Thyroid gland (tissue), 4 donors: Measurements from ENCODE around the gene NUP98. TPM values are rescaled to one million over a fixed set of nuclear protein-coding genes. Genes with fewer than 3 reads are reported as not detected.
A peak's percentile ranks its signal among the peaks of the same experiment; 100 is the strongest.

Experiments used
- DNase-seq, 2 donors: peaks; one replicate each; pipeline ENCODE4 v3.0.0-alpha.2; 2019
- H3K27ac ChIP-seq, 3 donors: fragments of 200-600 bp; sonication (generic); 1 replicate in 2 of 3; 2 replicates in 1 of 3; pipeline ENCODE4 v1.5.1; 2016 to 2019; ENCODE audit warnings: mild to moderate bottlenecking in 1 of 3, moderate library complexity in 1 of 3
- H3K27me3 ChIP-seq: fragments of 200-600 bp; sonication (generic); one replicate; pipeline ENCODE4 v1.5.1; 2019
- H3K36me3 ChIP-seq, 2 donors: fragments of 200-600 bp; sonication (generic); one replicate each; pipeline ENCODE4 v1.5.1; 2016 to 2019
- H3K4me1 ChIP-seq, 2 donors: fragments of 200-600 bp; sonication (generic); one replicate each; pipeline ENCODE4 v1.5.1; 2017 to 2019
- H3K4me3 ChIP-seq, 3 donors: fragments of 200-600 bp; sonication (generic); replicated peaks in 1 of 3; 1 replicate in 2 of 3; 2 replicates in 1 of 3; pipeline ENCODE4 v1.5.1; 2016; ENCODE audit warnings: mild to moderate bottlenecking in 1 of 3
- H3K9me3 ChIP-seq: fragments of 200-600 bp; sonication (generic); one replicate; pipeline ENCODE4 v1.5.1; 2017
- POLR2A ChIP-seq, 2 donors: fragments of 450-650 bp; IDR thresholded peaks; one replicate each; pipeline ENCODE4 v1.6.1; 2017; ENCODE audit warnings: antibody characterized with exemption in 2 of 2, mild to moderate bottlenecking in 2 of 2, moderate library complexity in 1 of 2
- WGBS, 2 donors: methylation state at CpG; one replicate each; pipeline ENCODE4 v1.1.5; 2017; 5-methylcytosine and 5-hydroxymethylcytosine counted together
- intact Hi-C: fragments of 100-400 bp; cut with DNase I; formaldehyde crosslinking; loops from one replicate; pipeline ENCODE4 v1.15.1; 2023
- total RNA-seq, 4 donors: library from RNA; depleted of rRNA; stranded (reverse); fragments of >200 nt; gene quantifications; one replicate each; pipeline ENCODE4 v1.2.3, GENCODE V29; 2016
- TF ChIP-seq, protein P1 (sequence below), 6 experiments: fragments of 200-600 bp in 3 of 6; fragments of 450-650 bp in 3 of 6; sonication (generic) in 3 of 6; IDR thresholded peaks; one replicate each; pipeline ENCODE4 v1.5.1; 2016 to 2019; ENCODE audit warnings: antibody characterized with exemption in 6 of 6, mild to moderate bottlenecking in 2 of 6, inconsistent platforms in 1 of 6, moderate library complexity in 1 of 6

NUP98 gene
- total RNA-seq, 4 donors from 2014 or later, result 117 to 188 (median 160) TPM

- Histone ChIP-seq H3K27me3 (no peaks in the 10 kb centered on the region), H3K9me3 (no peaks in the 10 kb centered on the region), H3K36me3 (no peaks in the 10 kb centered on the region), H3K4me3 (peak overlapping the region; percentile 69 to 99 (median 74)), H3K4me1 (peaks cover 0 to 16% of the 10 kb centered on the region in 2 donors), H3K27ac (peak overlapping the region; percentile 96 to 99 (median 97))
- DNase-seq, result peak; percentile 83
- TF ChIP-seq, protein P1, sequence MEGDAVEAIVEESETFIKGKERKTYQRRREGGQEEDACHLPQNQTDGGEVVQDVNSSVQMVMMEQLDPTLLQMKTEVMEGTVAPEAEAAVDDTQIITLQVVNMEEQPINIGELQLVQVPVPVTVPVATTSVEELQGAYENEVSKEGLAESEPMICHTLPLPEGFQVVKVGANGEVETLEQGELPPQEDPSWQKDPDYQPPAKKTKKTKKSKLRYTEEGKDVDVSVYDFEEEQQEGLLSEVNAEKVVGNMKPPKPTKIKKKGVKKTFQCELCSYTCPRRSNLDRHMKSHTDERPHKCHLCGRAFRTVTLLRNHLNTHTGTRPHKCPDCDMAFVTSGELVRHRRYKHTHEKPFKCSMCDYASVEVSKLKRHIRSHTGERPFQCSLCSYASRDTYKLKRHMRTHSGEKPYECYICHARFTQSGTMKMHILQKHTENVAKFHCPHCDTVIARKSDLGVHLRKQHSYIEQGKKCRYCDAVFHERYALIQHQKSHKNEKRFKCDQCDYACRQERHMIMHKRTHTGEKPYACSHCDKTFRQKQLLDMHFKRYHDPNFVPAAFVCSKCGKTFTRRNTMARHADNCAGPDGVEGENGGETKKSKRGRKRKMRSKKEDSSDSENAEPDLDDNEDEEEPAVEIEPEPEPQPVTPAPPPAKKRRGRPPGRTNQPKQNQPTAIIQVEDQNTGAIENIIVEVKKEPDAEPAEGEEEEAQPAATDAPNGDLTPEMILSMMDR (IDR thresholded peaks at IDR 0.05), result peak; percentile 45 to 89 (median 61)
- peak in 1 of 2 donors; percentile 48 for TF ChIP-seq POLR2A (IDR thresholded peaks at IDR 0.05)
- 36 to 40% methylated on average over 26 to 29 of the region's 44 CpGs for whole genome bisulfite sequencing, 2 donors
- intact Hi-C loops, result no loop called here
These were observed 44.3 kb upstream of the NUP98 start for GRCh38 chr11:3841426-3842350.

DNA sequence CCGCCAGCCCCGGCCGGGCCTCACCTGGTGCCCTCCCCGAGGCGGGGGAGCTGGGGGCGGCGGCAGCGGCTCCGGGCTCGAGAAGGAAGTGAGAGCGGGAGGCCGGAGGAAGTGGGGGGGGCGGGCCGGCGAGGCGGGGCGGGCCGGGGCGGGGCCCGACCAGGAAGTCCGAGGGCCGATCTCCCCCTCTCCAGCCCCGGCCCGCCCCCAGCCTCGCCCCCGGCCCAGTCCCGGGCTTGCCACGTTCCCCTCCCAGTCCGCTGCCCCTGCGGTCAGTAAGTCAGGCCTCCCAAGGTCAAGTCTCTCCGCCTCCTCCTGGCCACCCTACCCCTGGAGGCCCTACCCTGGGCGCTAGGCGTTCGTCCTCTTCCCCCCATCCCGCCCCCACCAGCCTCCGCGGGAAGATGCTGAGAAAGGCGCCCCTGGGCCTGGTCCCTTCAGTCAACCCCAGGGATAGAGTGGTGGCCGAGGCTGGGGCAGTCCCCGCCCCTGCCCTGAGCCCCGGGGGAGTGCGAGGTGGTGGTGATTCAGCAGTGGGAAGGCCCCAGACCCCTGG lies 43.6 kb upstream of the NUP98 start, which contains the start of gene RHOG:
RHOG (minus strand) TSS at position 90 of the 556 bp plus-strand sequence. CDS start 12,821 bp downstream, outside the sequence.
- Histone ChIP-seq H3K27me3 (no peaks in the 10 kb centered on the region), H3K4me3 (peak within 1 kb of the TSS; percentile 69 to 99 (median 74)), H3K27ac (peak within 1 kb of the TSS; percentile 96 to 99 (median 97)), H3K4me1 (peaks cover 0 to 16% of the 10 kb centered on the region in 2 donors), H3K36me3 (no peaks in the 10 kb centered on the region), H3K9me3 (no peaks in the 10 kb centered on the region)
- DNase-seq, result peak; percentile 75 to 79
- intact Hi-C loops, result no loop called here
- TF ChIP-seq, protein P1 (IDR thresholded peaks at IDR 0.05), result no peak
- no peak for TF ChIP-seq POLR2A (IDR thresholded peaks at IDR 0.05)
- no CpG with 5 or more reads among the region's 42 CpGs for WGBS, 2 donors

- Histone ChIP-seq H3K27ac (peak overlapping the region; percentile 96 to 99 (median 97)), H3K4me1 (peaks cover 0 to 20% of the 10 kb centered on the region in 2 donors)
- DNase-seq, result no peak
These were observed 42.9 kb upstream of the NUP98 start for GRCh38 chr11:3840004-3840869.

DNA sequence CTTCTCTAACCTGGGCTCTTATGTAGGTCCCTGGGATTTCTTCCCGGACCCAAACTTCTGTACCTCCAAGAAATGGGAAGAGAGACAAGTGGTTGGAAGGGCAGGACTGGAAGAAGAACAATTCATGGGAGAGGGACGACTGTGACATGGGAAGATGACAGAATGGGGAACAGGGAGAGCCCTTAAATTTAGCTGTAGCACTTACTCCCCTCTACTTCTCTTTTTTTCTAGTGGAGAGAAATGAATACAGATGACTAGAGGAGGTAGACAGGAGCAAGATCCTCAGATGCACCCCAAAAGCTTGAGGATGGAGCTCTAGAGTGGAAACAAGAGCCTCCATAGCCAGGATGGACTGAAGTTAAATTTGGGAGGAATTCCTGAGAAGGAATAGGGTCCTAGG lies 41.1 kb upstream of the NUP98 start:
- no peak for DNase-seq
- no peak for TF ChIP-seq POLR2A (IDR thresholded peaks at IDR 0.05)
- TF ChIP-seq, protein P1 (IDR thresholded peaks at IDR 0.05), result no peak
- intact Hi-C loops, result no loop called here
- peaks cover 0 to 32% of the 10 kb centered on the region in 2 donors for H3K4me1 ChIP-seq
- no peak overlapping the region for H3K4me3 ChIP-seq
- H3K27me3 ChIP-seq, result no peaks in the 10 kb centered on the region
- 85 to 90% methylated on average over 2 of the region's 2 CpGs for WGBS, 2 donors
- no peaks in the 10 kb centered on the region for H3K36me3 ChIP-seq
- no peaks in the 10 kb centered on the region for H3K9me3 ChIP-seq
- H3K27ac ChIP-seq, result no peak overlapping the region

More at GRCh38 chr11:3840004-3840869, 42.9 kb upstream of the NUP98 start:
- Histone ChIP-seq H3K9me3 (no peaks in the 10 kb centered on the region), H3K4me3 (peak overlapping the region; percentile 53 to 99 (median 66)), H3K27me3 (no peaks in the 10 kb centered on the region), H3K36me3 (no peaks in the 10 kb centered on the region)
- WGBS, 2 donors, result 4 to 7% methylated on average over 16 to 18 of the region's 46 CpGs
- intact Hi-C loops, result no loop called here
- TF ChIP-seq, protein P1 (IDR thresholded peaks at IDR 0.05), result no peak
- peak in 1 of 2 donors; percentile 42 for TF ChIP-seq POLR2A (IDR thresholded peaks at IDR 0.05)
